PC-9 (cell line): ENCODE results near the gene PBX1. TPM values are rescaled to one million over a fixed set of nuclear protein-coding genes. Genes with fewer than 3 reads are reported as not detected.

ENCODE experiments used
- Bru-seq: library from RNA; stranded (reverse); fragments of 400-500 nt; gene quantifications from one replicate; lab custom pipeline; 2021; lab: Mats Ljungman, UMichigan
- BruChase-seq, 2 experiments: library from RNA; stranded (reverse); fragments of 400-500 nt; gene quantifications; one replicate each; lab custom pipeline; 2021; lab: Mats Ljungman, UMichigan
- BruUV-seq: library from RNA; stranded (reverse); fragments of 400-500 nt; replicated peaks from 2 replicates; lab custom pipeline; 2021; lab: Mats Ljungman, UMichigan
- CTCF ChIA-PET: fragments of 300-600 bp; sonication (Branson Sonifier 250); formaldehyde crosslinking; loops from one replicate; lab custom pipeline; 2022; ENCODE audit warnings: antibody characterized with exemption; lab: Charles Lee
- POLR2A ChIA-PET: fragments of 300-600 bp; sonication (Branson Sonifier 250); formaldehyde crosslinking; loops from one replicate; lab custom pipeline; 2022; ENCODE audit warnings: antibody characterized with exemption; ENCODE audit not compliant: unreplicated experiment; lab: Charles Lee
- DNase-seq, 2 experiments: peaks; one replicate each; pipeline versions ENCODE4 v3.0.0 to v3.0.0-alpha.2; 2015 to 2022; ENCODE audit warnings: mixed read lengths in 1 of 2
- H2AFZ ChIP-seq: fragments of 200-600 bp; sonication (generic); 2 replicates; pipeline ENCODE4 v1.8.1; 2017; ENCODE audit warnings: antibody characterized with exemption
- H3F3A ChIP-seq: fragments of 200-600 bp; sonication (generic); 2 replicates; pipeline ENCODE4 v1.8.1; 2017; ENCODE audit warnings: antibody characterized with exemption, mild to moderate bottlenecking, low read depth; ENCODE audit not compliant: insufficient read depth
- H3K27ac ChIP-seq: fragments of 200-600 bp; sonication (generic); 2 replicates; pipeline ENCODE4 v1.6.1; 2016; ENCODE audit warnings: mixed run types
- H3K27me3 ChIP-seq: fragments of 200-600 bp; sonication (generic); 2 replicates; pipeline ENCODE4 v1.6.1; 2016; ENCODE audit warnings: low read depth, mixed run types; ENCODE audit not compliant: insufficient read depth
- H3K36me3 ChIP-seq: fragments of 200-600 bp; sonication (generic); 2 replicates; pipeline ENCODE4 v1.6.1; 2016; ENCODE audit warnings: low read depth, mixed run types
- H3K4me1 ChIP-seq: fragments of 200-600 bp; sonication (generic); replicated peaks from 2 replicates; pipeline ENCODE4 v1.6.1; 2016; ENCODE audit warnings: mixed run types; ENCODE audit not compliant: insufficient read depth
- H3K4me2 ChIP-seq: fragments of 200-600 bp; sonication (generic); 2 replicates; pipeline ENCODE4 v1.6.1; 2017; ENCODE audit warnings: mixed run types
- H3K4me3 ChIP-seq: fragments of 200-600 bp; sonication (generic); 2 replicates; pipeline ENCODE4 v1.6.1; 2016; ENCODE audit warnings: mixed run types
- H3K79me2 ChIP-seq: fragments of 200-600 bp; sonication (generic); 2 replicates; pipeline ENCODE4 v1.6.1; 2017; ENCODE audit warnings: low read depth, mixed run types
- H3K9me2 ChIP-seq: fragments of 200-600 bp; sonication (generic); 2 replicates; pipeline ENCODE4 v1.8.1; 2017; ENCODE audit warnings: mild to moderate bottlenecking; ENCODE audit not compliant: insufficient read depth
- H3K9me3 ChIP-seq: fragments of 200-600 bp; sonication (generic); 2 replicates; pipeline ENCODE4 v1.8.1; 2016; ENCODE audit warnings: low read depth; ENCODE audit not compliant: insufficient read depth
- H4K20me1 ChIP-seq: fragments of 200-600 bp; sonication (generic); 2 replicates; pipeline ENCODE4 v1.8.1; 2017; ENCODE audit not compliant: insufficient read depth
- EZH2 ChIP-seq: fragments of 200-600 bp; sonication (generic); IDR thresholded peaks from 2 replicates; pipeline ENCODE4 v1.8.0; 2017; ENCODE audit warnings: antibody characterized with exemption, low read depth
- intact Hi-C: fragments of 100-400 bp; cut with micrococcal nuclease; formaldehyde crosslinking; loops from one replicate; pipeline ENCODE4 v1.10.0; 2022; ENCODE audit not compliant: unreplicated experiment
- long read RNA-seq: library from polyadenylated mRNA; stranded (forward); transcript quantifications from one replicate; pipeline ENCODE4 v2.0.0, GENCODE V29; 2022
- total RNA-seq: library from RNA; stranded (reverse); gene quantifications from 2 replicates; pipeline ENCODE4 v1.2.3, GENCODE V29; 2021
- TF ChIP-seq, protein P1 (sequence below): fragments of 200-600 bp; sonication (generic); conservative IDR thresholded peaks from 2 replicates; pipeline ENCODE4 v1.6.1; 2017; ENCODE audit warnings: mixed run types, antibody characterized with exemption, mild to moderate bottlenecking, moderate library complexity

Gene PBX1
- total RNA-seq: 44.5 and 57.7 TPM in 2 replicates
- percentile 77 among the genes with signal in this experiment for Bru-seq, nascent RNA
- percentile 78 among the genes with signal in this experiment for BruChase-seq, experiment 1, labeled RNA remaining after a 2-hour chase
- BruChase-seq, experiment 2, labeled RNA remaining after a 6-hour chase: percentile 72 among the genes with signal in this experiment
- long read RNA-seq, full-length matches to known transcripts: 2 of 53 reads
- long read RNA-seq, partial matches to known transcripts: 1 of 53 reads
- long read RNA-seq, other reads (novel, unspliced or antisense): 50 of 53 reads

DNA sequence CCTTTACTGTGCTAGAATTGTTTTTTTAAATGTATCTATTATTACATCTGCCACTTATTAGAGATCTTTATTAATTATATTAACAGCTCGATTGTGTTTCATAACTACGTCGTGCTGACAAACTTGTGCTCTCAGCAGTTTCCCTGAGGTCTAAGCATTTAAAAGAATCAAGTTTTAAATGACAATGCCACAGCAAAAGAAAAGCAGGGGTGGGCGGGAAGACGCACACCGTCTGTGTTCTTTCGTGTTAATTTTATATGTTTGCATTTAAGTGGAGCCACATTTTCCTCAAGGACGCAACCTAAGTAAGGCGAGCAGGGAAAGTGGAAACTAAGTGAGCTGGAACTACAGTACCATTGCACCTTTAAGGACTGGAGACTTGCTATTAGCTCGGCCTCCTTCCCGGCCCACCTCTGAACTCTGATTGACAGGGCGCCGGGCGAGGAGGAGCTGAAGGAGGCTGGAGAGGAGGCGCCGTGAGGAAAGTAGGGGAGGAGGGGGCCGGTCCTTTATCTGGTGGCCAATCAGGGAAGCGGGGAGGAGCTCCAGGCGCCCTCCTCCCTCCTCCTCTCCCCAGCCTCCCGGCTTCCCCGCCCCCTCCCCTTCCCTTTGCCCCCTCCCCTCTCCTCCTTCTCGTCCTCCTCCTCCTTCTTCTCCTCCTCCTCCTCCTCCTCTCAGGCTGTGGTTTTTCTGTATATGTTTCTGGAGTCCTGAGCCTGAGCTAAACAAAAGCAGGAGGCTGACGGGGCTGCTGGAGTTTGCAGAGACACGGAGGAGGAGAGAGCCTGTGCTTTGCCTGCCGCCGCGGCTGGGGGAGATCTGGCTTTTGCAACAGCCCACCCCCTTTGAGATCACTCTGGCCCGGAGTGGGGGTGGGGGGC lies at the start of gene PBX1:
PBX1 (plus strand) TSS at position 724 of the 881 bp plus-strand sequence.
- TF ChIP-seq EZH2: no peak
- TF ChIP-seq, protein P1, sequence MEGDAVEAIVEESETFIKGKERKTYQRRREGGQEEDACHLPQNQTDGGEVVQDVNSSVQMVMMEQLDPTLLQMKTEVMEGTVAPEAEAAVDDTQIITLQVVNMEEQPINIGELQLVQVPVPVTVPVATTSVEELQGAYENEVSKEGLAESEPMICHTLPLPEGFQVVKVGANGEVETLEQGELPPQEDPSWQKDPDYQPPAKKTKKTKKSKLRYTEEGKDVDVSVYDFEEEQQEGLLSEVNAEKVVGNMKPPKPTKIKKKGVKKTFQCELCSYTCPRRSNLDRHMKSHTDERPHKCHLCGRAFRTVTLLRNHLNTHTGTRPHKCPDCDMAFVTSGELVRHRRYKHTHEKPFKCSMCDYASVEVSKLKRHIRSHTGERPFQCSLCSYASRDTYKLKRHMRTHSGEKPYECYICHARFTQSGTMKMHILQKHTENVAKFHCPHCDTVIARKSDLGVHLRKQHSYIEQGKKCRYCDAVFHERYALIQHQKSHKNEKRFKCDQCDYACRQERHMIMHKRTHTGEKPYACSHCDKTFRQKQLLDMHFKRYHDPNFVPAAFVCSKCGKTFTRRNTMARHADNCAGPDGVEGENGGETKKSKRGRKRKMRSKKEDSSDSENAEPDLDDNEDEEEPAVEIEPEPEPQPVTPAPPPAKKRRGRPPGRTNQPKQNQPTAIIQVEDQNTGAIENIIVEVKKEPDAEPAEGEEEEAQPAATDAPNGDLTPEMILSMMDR: no peak
- ChIA-PET CTCF (interaction anchor here (0.6 to 1.3 kb wide), 5 partner anchors 20 to 895 kb away, joined by 3 to 14 read pairs (median 5); no protein-coding TSS in a partner anchor), POLR2A (interaction anchor here (0.5 to 1.3 kb wide), 17 partner anchors 17 to 1661 kb away, joined by 3 to 15 read pairs (median 5); no protein-coding TSS in a partner anchor)
- H3K4me2 ChIP-seq: peak within 1 kb of the TSS; percentile 86
- H4K20me1 ChIP-seq: no peaks in the 10 kb centered on the region
- peak within 1 kb of the TSS; percentile 71 for H3K4me3 ChIP-seq
- peak within 1 kb of the TSS; percentile 74 for H3K27ac ChIP-seq
- peaks cover 6% of the 10 kb centered on the region; the same call in 1 of the 2 replicates for H3F3A ChIP-seq
- H3K79me2 ChIP-seq: peaks cover 42% of the 10 kb centered on the region
- peaks cover 40% of the 10 kb centered on the region for H3K4me1 ChIP-seq
- no TSS peak for BruUV-seq
- intact Hi-C loops: loop anchor here (1.0 to 5.0 kb wide), 5 partner anchors 44 to 214 kb away; no protein-coding TSS in a partner anchor
- H3K27me3 ChIP-seq: no peaks in the 10 kb centered on the region
- H3K9me2 ChIP-seq: no peaks in the 10 kb centered on the region
- 0 out of 2 replicates have a peak, but pooled peaks cover 5% of the 10 kb centered on the region for H3K36me3 ChIP-seq
- H2AFZ ChIP-seq: peak within 1 kb of the TSS; percentile 83
- no peaks in the 10 kb centered on the region for H3K9me3 ChIP-seq
- peak; percentile 94 to 96 for DNase-seq

DNA sequence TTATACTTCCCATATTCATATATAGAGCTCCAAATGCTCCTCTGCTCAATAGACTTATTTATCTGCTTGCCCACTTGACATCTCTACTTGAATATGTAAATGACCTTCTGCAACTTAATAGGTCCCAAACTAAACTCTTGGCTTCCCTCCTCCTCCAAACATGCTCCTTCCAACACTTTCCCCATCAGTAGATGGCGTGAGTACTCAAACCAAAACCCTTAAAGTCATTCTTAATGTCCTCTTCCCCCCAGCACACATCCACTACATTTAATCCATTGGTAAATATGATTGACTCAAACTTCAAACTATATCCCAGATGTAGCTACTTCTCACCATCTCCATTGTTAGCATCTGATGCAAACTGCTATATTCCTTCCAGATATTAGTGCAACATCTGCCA lies 48.5 kb upstream of the PBX1 start:
- H3K79me2 ChIP-seq: no peaks in the 10 kb centered on the region
- no peak for DNase-seq
- no peak overlapping the region for H3K27ac ChIP-seq
- H4K20me1 ChIP-seq: no peaks in the 10 kb centered on the region
- H3K4me3 ChIP-seq: no peak overlapping the region
- POLR2A ChIA-PET: no interaction called here
- intact Hi-C loops: no loop called here
- H3F3A ChIP-seq: no peaks in the 10 kb centered on the region
- TF ChIP-seq, protein P1: no peak
- no peaks in the 10 kb centered on the region for H3K27me3 ChIP-seq
- H3K4me2 ChIP-seq: no peak overlapping the region
- CTCF ChIA-PET: no interaction called here
- no peaks in the 10 kb centered on the region for H3K36me3 ChIP-seq
- no TSS peak for BruUV-seq
- no peaks in the 10 kb centered on the region for H3K9me3 ChIP-seq
- H3K4me1 ChIP-seq: no peaks in the 10 kb centered on the region
- H3K9me2 ChIP-seq: no peaks in the 10 kb centered on the region
- H2AFZ ChIP-seq: no peak overlapping the region

DNA sequence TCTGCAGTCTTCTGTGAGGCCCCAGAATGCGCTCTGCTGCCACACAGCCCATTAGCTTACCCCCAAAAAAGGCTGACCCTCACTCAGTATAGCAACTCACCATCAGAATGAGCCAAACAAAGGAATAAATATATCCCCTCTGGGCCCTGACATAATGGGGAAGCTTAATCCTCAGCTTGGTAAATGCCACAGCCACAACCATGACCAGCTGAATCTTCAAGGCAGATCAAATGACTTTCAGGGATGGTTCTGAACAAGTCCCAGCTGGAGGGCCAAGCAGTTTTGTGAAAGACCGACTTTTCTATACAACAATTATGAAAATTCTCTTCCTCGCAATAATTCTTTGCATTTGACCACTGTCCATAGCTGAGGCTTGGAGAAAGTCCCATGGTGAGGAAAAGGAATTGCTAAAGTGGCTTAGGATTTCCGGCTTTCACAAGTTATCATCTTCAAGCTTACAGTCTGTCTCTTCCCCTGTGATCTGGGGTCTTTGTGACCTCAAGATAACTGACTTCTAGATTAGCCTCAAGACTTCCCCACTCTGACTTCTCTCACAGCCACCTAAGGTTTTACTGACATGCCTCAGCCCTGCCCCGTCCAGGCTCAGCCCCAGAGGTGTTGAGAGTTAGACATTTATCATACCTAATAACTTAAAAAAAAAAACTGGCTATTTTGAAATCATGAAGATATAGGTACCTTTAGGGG lies 47.8 kb upstream of the PBX1 start:
- no TSS peak for BruUV-seq
- ChIA-PET POLR2A (no interaction called here), CTCF (interaction anchor here (0.6 kb wide), 1 partner anchor 114 kb away, joined by 3 read pairs; no protein-coding TSS in a partner anchor)
- Histone ChIP-seq H3K27ac (no peak overlapping the region), H3K9me3 (no peaks in the 10 kb centered on the region), H3F3A (no peaks in the 10 kb centered on the region), H3K9me2 (no peaks in the 10 kb centered on the region), H3K79me2 (no peaks in the 10 kb centered on the region), H3K27me3 (no peaks in the 10 kb centered on the region), H3K4me3 (no peak overlapping the region), H3K36me3 (no peaks in the 10 kb centered on the region), H3K4me2 (no peak overlapping the region), H2AFZ (no peak overlapping the region), H3K4me1 (no peaks in the 10 kb centered on the region), H4K20me1 (no peaks in the 10 kb centered on the region)
- TF ChIP-seq, protein P1: no peak
- no peak for TF ChIP-seq EZH2
- no peak for DNase-seq
- intact Hi-C loops: no loop called here
